Neuron (in vitro differentiated cells): Measurements from ENCODE around the gene JAGN1.

Experiments used
- H2AFZ ChIP-seq: one replicate; pipeline ENCODE4 v1.6.1; 2013; ENCODE audit warnings: low read depth, mild to moderate bottlenecking, inconsistent platforms, low read length, moderate library complexity
- H3K27me3 ChIP-seq: one replicate; pipeline ENCODE4 v1.6.1; 2013; ENCODE audit warnings: low read length; ENCODE audit not compliant: insufficient read depth
- H3K36me3 ChIP-seq: one replicate; pipeline ENCODE4 v1.6.1; 2013; ENCODE audit warnings: low read length; ENCODE audit not compliant: insufficient read depth
- H3K4me1 ChIP-seq: one replicate; pipeline ENCODE4 v1.6.1; 2013; ENCODE audit warnings: low read length; ENCODE audit not compliant: insufficient read depth
- H3K4me3 ChIP-seq: 2 replicates; pipeline ENCODE4 v1.5.1; 2013; ENCODE audit warnings: mild to moderate bottlenecking, low read length, moderate library complexity
- H3K9me3 ChIP-seq: one replicate; pipeline ENCODE4 v1.6.1; 2013; ENCODE audit warnings: low read length

JAGN1 gene

GRCh38 chr3:9942934-9943690, 52.7 kb downstream of the JAGN1 start:
- Histone ChIP-seq H3K4me3 (no peak overlapping the region), H3K9me3 (no peaks in the 10 kb centered on the region), H3K36me3 (peaks cover 21% of the 10 kb centered on the region), H3K4me1 (no peaks in the 10 kb centered on the region), H3K27me3 (no peaks in the 10 kb centered on the region), H2AFZ (no peak overlapping the region)
